PFSK-1 (cell line): ENCODE measurements around the gene LRFN5.

ENCODE experiments used
- FOXP2 ChIP-seq: optimal IDR thresholded peaks from 2 replicates; pipeline ENCODE3; 2011; ENCODE audit warnings: borderline replicate concordance, control low read depth, inconsistent platforms; ENCODE audit not compliant: insufficient read depth; ENCODE audit errors: extremely low read length, extremely low read depth
- POLR2AphosphoS5 ChIP-seq: IDR thresholded peaks from 2 replicates; pipeline ENCODE4 v1.6.1; 2012; ENCODE audit warnings: low read depth, mild to moderate bottlenecking, control low read depth, low read length, moderate library complexity
- REST ChIP-seq, 2 experiments: IDR thresholded peaks; 2 replicates each; pipeline versions ENCODE4 v1.6.1 to v1.8.0; 2011 to 2012; ENCODE audit warnings: low read depth in 2 of 2, low read length in 2 of 2, control low read depth in 1 of 2, inconsistent platforms in 1 of 2, mild to moderate bottlenecking in 1 of 2, moderate library complexity in 1 of 2; ENCODE audit not compliant: insufficient read depth in 1 of 2
- TAF1 ChIP-seq: IDR thresholded peaks from 2 replicates; pipeline ENCODE4 v1.6.1; 2012; ENCODE audit warnings: low read length, control low read depth, borderline replicate concordance; ENCODE audit not compliant: insufficient read depth

GRCh38 chr14:41773536-41774279, 167.0 kb downstream of the LRFN5 start:
- TF ChIP-seq REST (IDR thresholded peaks at IDR 0.05; ENCODE audit: insufficient read depth in 1 of 2, low read depth in 2 of 2, low read length in 2 of 2) (no peak), FOXP2 (no peak), TAF1 (no peak), POLR2AphosphoS5 (no peak)
